ENCODE results near the gene SNTG2. TPM values are rescaled to one million over a fixed set of nuclear protein-coding genes. Genes with fewer than 3 reads are reported as not detected.

The SNTG2 gene
- total RNA-seq, 2 donors from 2014 or later = 2.0 to 5.0 TPM

DNA sequence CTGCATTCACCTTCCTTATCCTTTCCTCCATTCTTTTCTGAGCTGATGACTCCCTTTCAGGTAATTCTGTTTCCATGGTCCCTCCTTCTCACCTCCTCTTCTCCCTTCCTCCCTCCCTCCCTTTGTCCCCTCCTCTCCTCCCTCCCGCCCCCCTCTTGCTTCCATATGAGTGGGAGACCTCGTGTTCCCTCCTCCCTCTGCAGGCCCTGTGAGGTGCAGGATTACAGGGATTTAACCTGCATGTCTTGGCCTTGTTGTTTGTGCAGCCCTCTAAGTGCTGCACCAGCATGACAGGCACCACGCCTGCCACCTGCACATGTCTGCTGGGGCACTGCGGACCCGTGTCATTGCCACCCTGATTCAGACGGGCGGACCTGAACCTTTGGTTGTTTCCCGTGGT lies 103.1 kb downstream of the SNTG2 start:
- Histone ChIP-seq H3K9me3 (no peaks in the 10 kb centered on the region), H3K4me1 (replicated peaks) (no peaks in the 10 kb centered on the region), H3K4me3 (no peak overlapping the region), H3K27me3 (replicated peaks; ENCODE audit: insufficient read depth) (no peaks in the 10 kb centered on the region), H3K27ac (no peak overlapping the region), H3K36me3 (no peaks in the 10 kb centered on the region)
- intact Hi-C loops (cut with DNase I) = no loop called here
- no peak for DNase-seq (ENCODE audit: low spot score)
- no peak for TF ChIP-seq POLR2A (IDR thresholded peaks at IDR 0.05)
- TF ChIP-seq POLR2AphosphoS5 (IDR thresholded peaks at IDR 0.05) = no peak
- TF ChIP-seq CTCF (IDR thresholded peaks at IDR 0.05) = no peak
- WGBS = 69% methylated on average over 8 of the region's 8 CpGs

DNA sequence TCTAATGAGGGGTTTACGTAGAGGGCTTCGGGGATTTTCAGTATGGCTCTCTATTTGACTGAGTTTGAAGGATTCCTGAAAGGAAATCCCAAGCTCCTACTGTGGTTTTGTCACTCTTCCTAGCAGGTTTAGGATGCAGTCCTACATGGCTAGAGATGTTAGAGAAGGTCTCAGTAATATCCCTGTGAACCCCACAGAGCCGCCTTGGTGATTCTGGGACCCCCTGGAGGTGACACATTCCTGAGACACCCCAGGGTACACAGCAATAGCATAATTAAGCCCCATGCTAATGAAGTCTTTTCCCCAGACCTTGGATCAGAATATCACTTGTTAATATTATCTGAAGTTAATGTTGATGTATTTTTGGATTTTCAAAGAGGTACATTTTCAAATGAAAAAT lies 103.8 kb downstream of the SNTG2 start:
- no peaks in the 10 kb centered on the region for H3K9me3 ChIP-seq
- H3K36me3 ChIP-seq = no peaks in the 10 kb centered on the region
- no peak for TF ChIP-seq CTCF (IDR thresholded peaks at IDR 0.05)
- DNase-seq (ENCODE audit: low spot score) = no peak
- no peak overlapping the region for H3K27ac ChIP-seq
- 92% methylated on average over 3 of the region's 3 CpGs for WGBS
- intact Hi-C loops (cut with DNase I) = no loop called here
- H3K4me1 ChIP-seq (replicated peaks) = no peaks in the 10 kb centered on the region
- no peaks in the 10 kb centered on the region for H3K27me3 ChIP-seq (replicated peaks; ENCODE audit: insufficient read depth)
- no peak overlapping the region for H3K4me3 ChIP-seq

DNA sequence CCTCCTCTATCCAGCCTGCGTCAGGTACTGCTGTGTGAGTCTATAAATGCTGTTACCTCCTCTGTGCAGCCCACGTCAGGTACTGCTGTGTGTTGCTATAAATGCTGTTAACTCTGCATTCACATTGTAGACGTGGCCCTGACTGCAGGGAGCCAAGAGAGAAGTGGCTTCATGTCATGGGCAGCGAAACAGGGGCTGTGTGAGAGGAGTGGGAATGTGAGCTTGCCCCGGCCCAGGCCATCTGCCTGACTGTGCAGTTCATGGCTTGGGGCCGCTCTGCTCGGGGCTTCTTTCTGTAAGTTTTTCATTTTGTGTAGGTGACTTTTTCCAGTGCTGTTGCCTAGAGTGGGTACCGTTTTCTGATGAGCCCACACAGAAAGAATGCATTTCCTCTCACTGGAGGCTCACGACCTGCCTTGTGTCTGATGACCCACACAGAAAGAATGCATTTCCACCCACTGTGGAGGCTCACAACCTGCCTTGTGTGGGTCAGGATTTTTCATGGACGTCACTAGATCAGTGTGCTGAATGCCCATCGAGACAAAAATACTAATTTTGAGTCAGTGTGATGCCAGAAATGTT lies 104.5 kb downstream of the SNTG2 start:
- no peaks in the 10 kb centered on the region for H3K36me3 ChIP-seq
- H3K27ac ChIP-seq = no peak overlapping the region
- H3K4me3 ChIP-seq = no peak overlapping the region
- no peaks in the 10 kb centered on the region for H3K27me3 ChIP-seq (replicated peaks; ENCODE audit: insufficient read depth)
- intact Hi-C loops (cut with DNase I) = no loop called here
- no peaks in the 10 kb centered on the region for H3K4me1 ChIP-seq (replicated peaks)
- no peak for TF ChIP-seq POLR2A (IDR thresholded peaks at IDR 0.05)
- TF ChIP-seq POLR2AphosphoS5 (IDR thresholded peaks at IDR 0.05) = no peak
- no peak for TF ChIP-seq CTCF (IDR thresholded peaks at IDR 0.05)
- no peak for DNase-seq (ENCODE audit: low spot score)
- 75% methylated on average over 11 of the region's 11 CpGs for WGBS
- H3K9me3 ChIP-seq = no peaks in the 10 kb centered on the region

DNA sequence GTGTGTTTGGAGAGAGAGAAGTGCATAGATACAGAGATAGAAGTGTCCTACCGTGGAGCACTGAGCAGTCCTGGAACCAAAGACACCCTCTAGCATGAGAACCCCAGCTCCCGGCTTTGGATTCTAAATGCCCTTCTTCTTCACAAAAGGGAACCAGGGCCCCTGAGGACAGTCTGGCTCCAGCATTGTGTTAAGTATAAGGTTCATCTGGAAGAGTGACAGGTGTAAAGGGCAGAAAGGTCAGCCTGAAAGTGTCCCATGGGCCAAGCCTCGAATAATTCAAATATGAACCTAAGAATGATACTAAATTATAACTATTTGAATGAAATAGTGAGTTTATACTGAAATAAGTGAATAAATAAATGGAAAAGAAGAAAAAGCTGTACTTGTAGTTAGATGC lies 109.7 kb downstream of the SNTG2 start:
- intact Hi-C loops (cut with DNase I) = no loop called here
- 87% methylated on average over 3 of the region's 3 CpGs for WGBS

More for the DNA sequence above, 109.7 kb downstream of the SNTG2 start:
- DNase-seq (ENCODE audit: low spot score) = no peak
- Histone ChIP-seq H3K4me1 (replicated peaks) (no peaks in the 10 kb centered on the region), H3K27me3 (replicated peaks; ENCODE audit: insufficient read depth) (no peaks in the 10 kb centered on the region), H3K36me3 (no peaks in the 10 kb centered on the region), H3K9me3 (no peaks in the 10 kb centered on the region), H3K27ac (no peak overlapping the region), H3K4me3 (no peak overlapping the region)
- TF ChIP-seq CTCF (IDR thresholded peaks at IDR 0.05) (no peak), POLR2AphosphoS5 (IDR thresholded peaks at IDR 0.05) (no peak), POLR2A (IDR thresholded peaks at IDR 0.05) (no peak)

Data from prostate gland (tissue), 2 donors.